GM12801 (cell line): ENCODE measurements around the gene DOCK7.

Experiments used
- CTCF ChIP-seq: IDR thresholded peaks from one replicate; pipeline ENCODE4 v1.5.1; 2011; ENCODE audit warnings: control low read depth; ENCODE audit not compliant: insufficient read length; ENCODE audit errors: extremely low read depth

DOCK7 gene

GRCh38 chr1:62687421-62687902, 724 bp downstream of the DOCK7 start:
- TF ChIP-seq CTCF: no peak

- TF ChIP-seq CTCF: no peak
Observed at GRCh38 chr1:62686822-62687221, 1.4 kb downstream of the DOCK7 start.

GRCh38 chr1:62685431-62685859, 2.7 kb downstream of the DOCK7 start:
- TF ChIP-seq CTCF: no peak

GRCh38 chr1:62682531-62682930, 5.7 kb downstream of the DOCK7 start:
- no peak for TF ChIP-seq CTCF

- no peak for TF ChIP-seq CTCF
Observed at GRCh38 chr1:62676611-62677356, 11.4 kb downstream of the DOCK7 start.

GRCh38 chr1:62673629-62674028, 14.6 kb downstream of the DOCK7 start:
- TF ChIP-seq CTCF: no peak

- TF ChIP-seq CTCF: no peak
Observed at GRCh38 chr1:62672029-62672428, 16.2 kb downstream of the DOCK7 start.
